Fibroblast of the aortic adventitia (primary cell): ENCODE results near the gene C2CD5. TPM values are rescaled to one million over a fixed set of nuclear protein-coding genes. Genes with fewer than 3 reads are reported as not detected.

Source experiments
- DNase-seq: peaks from one replicate; pipeline ENCODE4 v3.0.0-alpha.2; 2010; ENCODE audit warnings: low read depth
- H3K4me3 ChIP-seq: 2 replicates; pipeline ENCODE4 v1.5.1; 2011; ENCODE audit warnings: low read depth, mild to moderate bottlenecking, control low read depth, low read length, moderate library complexity
- CTCF ChIP-seq: IDR thresholded peaks from 2 replicates; pipeline ENCODE4 v1.5.1; 2011; ENCODE audit warnings: mild to moderate bottlenecking, low read length, control low read depth, inconsistent platforms; ENCODE audit not compliant: insufficient read depth
- total RNA-seq: library from RNA; depleted of rRNA; stranded (reverse); fragments of >200 nt; gene quantifications from 2 replicates; pipeline ENCODE4 v1.2.3, GENCODE V29; 2012; ENCODE audit warnings: low replicate concordance

The C2CD5 gene
- total RNA-seq, 1 donor: 31.2 TPM

GRCh38 chr12:22529281-22530060, 14.9 kb downstream of the C2CD5 start:
- no peak overlapping the region for H3K4me3 ChIP-seq
- DNase-seq: peak; percentile 22
- TF ChIP-seq CTCF: peak; percentile 43

GRCh38 chr12:22527999-22528398, 16.3 kb downstream of the C2CD5 start:
- no peak overlapping the region for H3K4me3 ChIP-seq
- TF ChIP-seq CTCF: no peak
- peak; percentile 77 for DNase-seq

GRCh38 chr12:22526836-22527235, 17.5 kb downstream of the C2CD5 start:
- no peak overlapping the region for H3K4me3 ChIP-seq
- DNase-seq: no peak
- TF ChIP-seq CTCF: no peak

GRCh38 chr12:22525426-22525825, 18.9 kb downstream of the C2CD5 start:
- peak; percentile 55 for DNase-seq
- H3K4me3 ChIP-seq: no peak overlapping the region
- TF ChIP-seq CTCF: no peak

- TF ChIP-seq CTCF: no peak
- DNase-seq: peak; percentile 19
- no peak overlapping the region for H3K4me3 ChIP-seq
These were observed 25.3 kb downstream of the C2CD5 start for GRCh38 chr12:22518998-22519397.

GRCh38 chr12:22518060-22518719, 26.2 kb downstream of the C2CD5 start:
- no peak overlapping the region for H3K4me3 ChIP-seq
- TF ChIP-seq CTCF: no peak
- DNase-seq: peak; percentile 72
